GM18870 (cell line): Measurements from ENCODE around the gene NAV2.

Experiments used
- ATAC-seq: cut with Tn5 transposase; IDR thresholded peaks from one replicate; pipeline ENCODE4 v1.9.1; 2021; ENCODE audit warnings: moderate library complexity; ENCODE audit not compliant: unreplicated experiment

NAV2 gene

DNA sequence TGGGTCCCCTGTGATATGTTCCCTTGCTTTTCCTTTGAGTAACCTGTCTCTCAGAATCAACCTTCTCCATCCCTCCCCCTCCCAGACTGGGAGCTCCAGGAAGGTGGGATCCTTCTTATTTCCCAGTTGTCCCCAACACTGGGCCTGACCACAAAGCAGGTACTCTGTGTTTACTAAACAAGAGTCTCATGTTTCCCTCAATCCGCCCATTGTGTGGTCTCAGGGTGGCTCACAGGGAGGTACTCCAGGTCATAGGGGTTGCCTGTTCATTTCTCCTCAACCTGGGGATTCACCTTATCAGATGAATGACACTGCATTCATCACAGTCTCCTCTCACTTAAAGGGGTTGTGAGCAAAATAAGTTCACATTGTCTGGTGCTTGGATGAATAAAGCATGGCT lies 26.4 kb upstream of the NAV2 start:
- no peak for ATAC-seq

DNA sequence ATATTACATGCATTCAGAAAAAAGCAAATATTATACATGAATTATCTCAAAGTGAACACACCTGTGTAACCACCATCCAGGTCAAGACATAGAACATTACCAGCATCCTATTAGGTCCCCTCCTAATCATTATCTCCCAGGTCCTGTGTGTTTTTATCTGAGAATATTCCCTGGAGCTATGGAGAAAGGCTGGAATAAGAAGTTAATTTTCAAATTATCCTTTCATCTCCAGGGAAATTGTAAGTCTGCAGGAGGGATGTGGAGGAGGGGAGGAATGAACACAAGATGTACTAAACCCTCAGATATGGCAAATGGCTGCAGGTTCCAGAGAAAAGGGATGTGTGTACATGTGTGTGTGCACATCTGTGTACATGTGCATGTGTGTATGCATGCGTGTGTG lies 25.2 kb upstream of the NAV2 start:
- no peak for ATAC-seq

DNA sequence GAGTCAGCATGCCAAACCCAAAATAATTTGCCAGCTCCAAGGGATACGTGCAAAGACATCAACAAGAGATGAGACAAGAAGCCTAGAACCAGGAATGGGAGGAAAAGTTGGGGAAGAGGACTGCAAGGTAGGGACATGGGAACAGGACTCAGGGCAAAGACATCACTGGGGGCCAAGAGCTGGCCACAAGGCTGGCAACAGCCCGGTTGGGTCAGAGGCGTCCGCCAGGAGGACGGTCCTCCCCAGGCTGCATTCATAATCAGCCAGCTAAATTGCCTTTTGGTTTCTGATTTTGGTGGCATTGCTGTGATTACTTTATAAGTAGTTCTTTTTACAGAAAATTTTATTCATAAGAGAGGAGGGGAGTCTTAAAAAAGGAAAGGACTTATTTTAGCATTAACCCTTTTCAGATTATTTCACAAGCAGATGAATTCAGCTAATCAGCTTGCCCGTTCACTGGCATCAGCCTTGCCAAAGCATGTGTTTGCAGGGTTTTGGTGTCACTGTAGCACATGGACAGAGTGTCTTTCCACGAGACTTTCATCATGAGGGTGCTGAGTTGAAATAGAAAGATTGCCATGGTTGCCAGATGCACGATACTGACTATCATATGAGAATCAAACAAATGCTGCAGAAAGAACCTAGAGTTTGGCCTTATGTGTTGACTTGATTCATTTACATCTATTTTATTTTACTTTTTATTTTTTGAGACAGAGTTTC lies 23.2 kb upstream of the NAV2 start:
- ATAC-seq: no peak

DNA sequence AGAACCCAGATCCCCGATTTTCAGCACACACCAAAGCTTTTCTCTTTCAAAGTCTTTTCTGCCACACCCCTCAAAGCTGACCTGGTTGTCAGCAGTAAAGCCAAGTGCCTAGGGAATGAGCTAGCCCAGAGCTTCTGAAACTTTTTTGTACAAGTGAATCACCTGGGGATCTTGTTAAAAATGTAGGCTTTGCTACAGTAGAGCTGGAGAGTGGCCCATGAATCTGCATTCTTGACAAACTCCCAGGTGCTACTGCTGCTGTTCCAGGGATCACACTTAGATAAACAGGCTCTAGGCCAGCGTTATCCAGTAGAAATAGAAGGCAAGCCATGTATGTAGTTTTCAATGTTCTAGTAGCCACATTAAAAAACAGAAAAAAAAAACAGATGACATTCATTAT lies 21.8 kb upstream of the NAV2 start:
- ATAC-seq: no peak

DNA sequence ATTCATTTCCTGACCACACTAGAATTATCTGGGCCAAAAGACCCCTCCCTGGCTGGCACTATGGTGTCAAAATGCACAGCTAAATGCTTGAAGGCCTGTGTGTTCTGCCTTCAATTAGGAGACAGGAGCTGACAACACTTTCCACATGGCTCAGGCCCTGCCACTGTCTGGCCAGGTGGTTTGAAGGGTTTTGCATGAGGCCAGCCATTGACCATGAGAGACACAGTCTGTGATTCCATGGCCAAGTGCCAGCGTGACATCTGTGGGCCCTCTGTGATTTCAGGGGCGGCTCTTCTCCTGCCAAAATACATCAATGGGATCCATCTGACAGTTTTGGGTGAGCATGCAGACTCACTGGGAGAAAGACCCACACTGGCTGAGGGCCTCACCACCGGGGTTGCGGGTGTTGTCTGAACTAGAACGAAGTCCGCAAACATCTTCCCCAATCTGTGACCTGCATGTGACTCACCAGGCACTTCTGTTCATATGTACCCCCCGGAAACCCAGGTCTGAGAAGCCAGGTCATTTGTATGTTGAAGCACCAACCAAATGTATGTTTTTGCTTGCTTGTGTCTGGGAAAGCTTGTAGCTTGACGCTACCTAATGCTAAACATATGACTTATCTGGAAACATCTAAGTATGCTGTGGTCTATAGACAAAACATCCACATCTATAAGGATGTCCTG lies 20.7 kb upstream of the NAV2 start:
- no peak for ATAC-seq

DNA sequence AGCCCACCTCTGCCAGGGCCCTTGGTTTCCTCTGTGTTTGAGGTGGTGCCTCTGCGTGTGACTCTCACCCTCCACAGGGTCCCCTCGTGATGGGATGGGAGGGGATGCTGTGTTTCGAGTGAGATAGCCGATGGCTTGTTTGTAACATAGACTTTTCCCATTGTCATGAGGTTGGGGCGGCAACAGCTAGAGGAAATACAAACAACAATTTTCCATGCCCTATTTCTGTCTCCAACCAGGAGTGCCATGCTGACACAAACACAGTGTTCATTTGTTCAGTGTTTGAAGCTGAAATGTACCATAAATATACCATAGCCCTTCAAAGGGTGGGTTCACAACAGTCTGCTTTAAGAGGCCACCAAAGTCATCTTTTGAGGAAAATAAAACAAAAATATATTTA lies 19.5 kb upstream of the NAV2 start:
- no peak for ATAC-seq

DNA sequence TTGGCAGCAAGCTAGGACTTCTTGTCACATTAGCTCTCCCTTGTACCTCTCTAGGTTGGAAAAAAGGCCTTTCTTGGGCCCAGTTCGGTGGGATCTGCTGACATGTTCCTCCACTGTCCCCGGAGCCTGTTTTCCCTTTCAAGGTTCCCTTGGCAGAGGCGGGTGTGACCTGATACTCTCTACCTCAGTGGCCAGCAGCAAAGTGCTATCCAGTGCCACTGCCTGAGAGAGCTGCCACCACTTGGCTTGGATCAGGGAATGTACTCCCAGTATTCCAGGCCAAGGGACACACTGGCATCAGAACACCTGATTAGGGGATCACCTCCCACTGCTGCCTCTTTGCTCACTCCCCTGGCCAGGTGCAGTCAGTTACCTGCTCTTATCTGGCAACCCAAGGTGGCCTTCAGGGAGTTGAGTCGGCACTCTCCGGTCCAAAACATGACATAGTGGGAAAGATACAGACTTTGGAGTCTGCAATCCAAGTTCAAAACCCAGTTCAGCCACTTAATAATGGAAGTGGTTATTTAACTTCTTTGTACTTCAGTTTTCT lies 17.8 kb upstream of the NAV2 start:
- no peak for ATAC-seq

DNA sequence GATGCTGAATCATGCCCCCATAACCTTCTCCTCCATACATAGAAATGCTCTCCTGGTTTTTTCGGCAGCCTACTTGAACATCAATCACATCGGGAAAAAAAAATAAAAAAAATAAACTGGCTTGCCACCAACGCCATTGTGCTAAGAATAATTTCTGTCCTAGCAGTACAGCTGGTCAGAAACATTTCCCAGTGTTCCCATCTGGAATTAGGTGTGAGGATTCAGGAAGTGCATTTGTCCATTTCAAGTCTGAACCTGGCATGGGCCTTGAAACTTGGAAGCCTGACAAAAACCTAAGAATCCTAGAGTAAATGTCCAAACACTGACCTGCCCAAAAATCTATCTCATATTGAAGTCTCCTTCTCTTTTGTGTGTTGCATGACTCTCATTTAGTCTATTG lies 16.6 kb upstream of the NAV2 start:
- ATAC-seq: no peak

DNA sequence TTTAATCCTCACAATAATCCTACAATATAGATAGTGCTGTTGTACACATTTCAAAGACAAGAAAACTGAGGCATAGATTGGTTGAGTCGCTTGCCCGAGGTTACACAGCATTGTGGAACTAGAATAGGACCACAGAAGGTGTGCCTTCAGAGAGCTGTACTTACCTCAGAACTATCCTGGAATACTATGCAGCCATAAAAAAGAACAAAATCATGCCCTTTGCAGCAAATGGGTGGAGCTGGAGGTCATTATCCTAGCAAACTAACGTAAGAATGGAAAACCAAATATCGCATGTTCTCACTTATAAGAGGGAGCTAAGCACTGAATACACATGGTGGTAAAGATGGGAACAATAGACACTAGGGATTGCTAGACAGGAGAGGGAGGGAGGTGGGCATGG lies 15.7 kb upstream of the NAV2 start:
- no peak for ATAC-seq

DNA sequence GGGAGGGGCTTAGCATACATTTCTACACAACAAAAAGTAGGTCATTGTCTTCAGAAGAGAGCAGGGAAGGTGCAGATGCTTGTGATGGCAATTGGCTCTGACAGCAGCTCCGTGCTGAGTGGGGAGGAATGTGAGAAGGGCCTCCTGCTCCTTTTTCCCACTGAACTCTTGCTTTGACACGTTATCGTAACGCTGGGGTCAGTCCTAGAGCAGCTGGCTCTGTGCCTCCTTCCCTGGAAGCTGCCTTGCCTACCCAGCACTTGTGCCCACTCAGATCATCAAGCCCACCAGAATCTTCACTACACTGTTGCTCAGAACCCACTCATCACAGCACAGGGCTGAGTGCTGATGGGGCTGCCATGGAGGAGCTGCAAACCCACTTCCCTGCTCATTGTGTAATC lies 14.9 kb upstream of the NAV2 start:
- ATAC-seq: no peak

DNA sequence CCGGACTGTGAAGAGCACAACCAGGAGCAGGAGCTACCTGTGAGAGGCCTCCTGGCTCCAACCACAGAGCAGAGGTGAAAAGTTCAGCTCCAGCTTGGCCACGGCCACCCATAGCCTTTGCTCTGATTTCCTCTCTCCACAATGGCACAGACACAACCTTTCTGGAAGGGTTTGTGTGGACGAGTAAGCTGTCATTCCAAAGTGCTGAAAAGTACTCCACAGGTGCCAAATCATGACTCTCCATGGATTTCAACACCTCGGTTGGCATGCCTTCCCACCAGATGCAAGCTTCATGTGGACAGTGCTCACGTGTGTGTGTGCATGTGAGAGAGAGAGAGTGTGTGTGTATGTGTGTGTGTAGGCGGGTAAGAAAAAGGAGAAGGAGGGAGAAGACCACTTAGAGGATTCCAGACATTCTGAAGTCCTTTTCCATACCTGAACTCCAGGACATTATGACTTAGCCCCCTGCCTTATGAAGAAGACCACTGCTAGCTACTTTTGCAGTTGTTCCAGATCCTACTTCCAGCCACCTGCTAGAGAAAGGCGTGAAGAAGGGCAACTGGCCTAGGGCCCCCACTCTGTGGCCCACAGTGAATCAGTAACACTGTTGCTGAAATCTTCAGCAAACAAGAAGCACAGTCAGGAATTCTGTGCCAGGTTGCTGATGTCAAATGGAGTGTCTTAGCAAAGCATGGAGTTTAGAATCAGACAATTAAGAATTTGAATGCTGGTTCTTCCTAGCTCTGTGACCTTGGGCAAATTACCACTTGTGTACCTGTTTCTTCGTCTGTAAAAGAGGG lies 13.9 kb upstream of the NAV2 start:
- ATAC-seq: no peak

DNA sequence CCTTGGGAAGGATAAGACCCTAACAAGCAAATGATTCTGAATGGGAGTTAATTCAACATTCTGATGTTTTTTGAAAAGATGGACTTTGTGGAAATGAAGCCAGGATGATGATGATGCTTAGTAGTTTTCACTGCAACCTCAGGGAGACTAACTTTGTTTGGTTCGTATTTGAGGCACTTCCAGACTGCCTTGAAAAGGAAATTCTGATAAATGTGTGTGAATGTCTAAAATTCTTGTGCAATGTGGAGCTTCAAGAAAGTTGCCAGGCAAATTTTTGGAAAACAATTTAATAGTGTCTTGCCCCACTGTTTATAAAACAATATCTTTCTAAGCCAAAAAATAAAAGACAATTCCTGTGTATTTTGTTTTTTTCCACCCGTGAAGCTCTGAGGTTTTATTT lies 11.2 kb upstream of the NAV2 start:
- ATAC-seq: no peak

DNA sequence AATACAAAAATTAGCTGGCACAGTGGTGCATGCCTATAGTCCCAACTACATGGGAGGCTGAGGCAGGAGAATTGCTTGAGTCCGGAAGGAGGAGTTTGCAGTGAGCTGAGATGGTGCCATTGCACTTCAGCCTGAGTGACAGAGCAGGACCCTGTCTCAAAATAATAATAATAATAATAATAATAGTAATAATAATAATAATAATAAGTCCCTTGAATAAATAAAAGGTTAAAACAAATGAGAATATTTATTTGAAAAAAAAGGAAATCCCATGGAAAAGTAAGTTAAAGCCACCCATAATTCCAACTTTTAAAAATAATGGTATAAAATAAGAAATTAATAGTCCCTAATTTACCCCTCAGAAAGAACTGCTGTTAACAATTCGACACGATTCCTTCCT lies 10.0 kb upstream of the NAV2 start:
- ATAC-seq: no peak

DNA sequence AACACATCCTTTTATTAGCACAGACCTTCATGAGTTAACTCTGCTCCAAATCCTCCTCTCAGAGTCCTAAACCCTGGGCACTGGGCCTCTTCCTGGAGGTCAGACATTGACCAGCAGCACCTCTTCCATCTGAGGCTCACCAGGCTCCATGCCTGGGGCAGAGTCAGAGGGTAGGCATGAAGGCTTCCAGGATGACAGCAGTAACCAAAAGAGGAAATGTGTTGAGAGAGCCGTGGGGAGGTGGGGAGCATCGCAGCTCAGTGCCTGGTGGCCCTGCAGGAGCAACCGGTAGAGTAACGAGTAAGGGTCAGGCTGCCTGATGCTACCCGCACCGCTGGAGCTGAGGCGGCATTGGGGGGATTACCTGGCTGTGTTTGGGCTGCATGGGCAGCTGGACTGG lies 9.4 kb upstream of the NAV2 start:
- no peak for ATAC-seq

DNA sequence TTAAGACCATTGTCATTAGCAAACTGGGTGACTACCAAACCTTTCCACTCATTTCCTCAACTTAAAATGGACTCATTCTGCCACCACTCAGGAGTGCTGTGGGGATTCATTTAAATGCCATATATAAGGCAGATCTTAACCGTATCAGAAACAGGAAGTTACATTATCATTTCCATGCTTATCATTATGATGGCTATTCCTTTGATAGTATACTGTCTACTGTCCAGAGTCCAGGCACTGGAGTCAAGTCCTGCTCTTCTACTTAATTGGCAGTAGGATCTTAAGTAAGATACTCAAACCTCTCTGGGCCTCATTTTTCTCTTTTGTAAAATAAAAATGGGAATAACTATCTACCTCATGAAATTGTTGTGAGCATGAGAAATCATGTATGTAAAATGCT lies 8.4 kb upstream of the NAV2 start:
- ATAC-seq: no peak

DNA sequence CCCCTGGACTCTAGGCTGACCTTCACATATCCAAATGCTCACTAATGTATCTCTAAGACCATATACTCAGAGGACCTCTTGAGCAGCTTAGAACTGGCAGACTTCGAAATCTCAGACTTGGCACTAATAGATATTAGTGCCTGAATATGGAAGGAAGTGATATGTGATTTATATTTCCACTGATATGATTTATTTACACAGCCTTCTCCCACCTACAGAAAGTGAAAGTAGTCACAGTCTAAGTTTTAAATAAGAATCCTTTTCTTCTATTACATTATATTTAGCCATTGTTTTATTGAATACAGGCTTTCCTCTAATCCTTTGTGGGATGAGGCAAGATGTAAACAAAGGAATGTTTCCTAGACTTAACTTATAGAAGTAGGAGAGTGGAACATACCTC lies 6.7 kb upstream of the NAV2 start:
- no peak for ATAC-seq

DNA sequence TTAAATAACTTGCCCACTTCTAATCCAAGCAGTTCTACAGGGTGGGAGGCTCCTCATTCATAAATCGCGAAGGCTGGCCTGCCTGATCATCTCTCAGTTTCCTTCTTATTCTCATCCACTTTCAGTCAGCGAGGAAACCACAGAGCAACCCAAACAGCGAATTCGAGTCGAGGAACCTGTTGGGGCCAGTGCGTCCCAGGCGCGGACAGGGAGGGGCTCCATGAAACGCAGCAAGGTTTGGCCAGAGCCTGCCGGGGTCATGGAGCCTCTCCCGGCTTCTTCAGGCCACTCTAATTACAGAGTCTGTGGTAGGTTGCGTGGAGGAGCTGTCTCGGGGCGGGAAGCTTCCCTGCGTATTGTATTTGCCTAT lies 741 bp upstream of the NAV2 start:
- no peak for ATAC-seq

DNA sequence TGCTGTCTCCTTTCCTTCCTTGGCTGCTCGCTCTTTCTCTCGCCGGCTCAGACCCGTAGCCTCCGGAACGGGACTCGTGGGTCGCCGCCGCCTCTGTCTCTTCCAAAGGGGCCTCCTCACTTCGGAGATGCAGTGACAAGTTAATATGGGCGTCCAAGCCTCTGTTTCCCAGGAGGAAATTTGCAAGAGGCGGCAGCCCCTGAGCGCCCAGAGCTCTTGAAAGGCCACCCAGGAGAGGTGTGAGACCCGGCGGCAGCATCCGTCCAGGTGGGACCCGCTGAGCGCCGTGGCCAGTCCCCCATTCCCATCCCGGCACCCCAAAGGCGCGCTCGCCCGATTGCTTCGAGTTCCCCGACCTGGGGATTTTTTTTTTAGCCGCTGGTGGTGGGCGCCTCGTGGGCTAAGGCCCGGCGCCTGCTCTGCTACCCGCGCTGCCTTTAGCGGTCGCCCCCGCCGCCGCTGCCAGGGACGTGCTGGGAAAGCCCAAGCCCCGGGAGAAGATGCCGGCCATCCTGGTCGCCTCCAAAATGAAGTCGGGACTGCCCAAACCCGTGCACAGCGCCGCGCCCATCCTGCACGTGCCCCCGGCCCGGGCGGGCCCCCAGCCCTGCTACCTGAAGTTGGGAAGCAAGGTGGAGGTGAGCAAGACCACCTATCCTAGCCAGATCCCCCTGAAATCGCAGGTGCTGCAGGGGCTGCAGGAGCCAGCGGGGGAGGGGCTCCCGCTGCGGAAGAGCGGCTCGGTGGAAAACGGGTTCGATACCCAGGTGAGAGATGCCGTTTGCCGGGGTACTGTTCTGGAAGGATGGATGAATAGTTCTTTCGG lies 772 bp downstream of the NAV2 start:
- peak; percentile 6 for ATAC-seq

DNA sequence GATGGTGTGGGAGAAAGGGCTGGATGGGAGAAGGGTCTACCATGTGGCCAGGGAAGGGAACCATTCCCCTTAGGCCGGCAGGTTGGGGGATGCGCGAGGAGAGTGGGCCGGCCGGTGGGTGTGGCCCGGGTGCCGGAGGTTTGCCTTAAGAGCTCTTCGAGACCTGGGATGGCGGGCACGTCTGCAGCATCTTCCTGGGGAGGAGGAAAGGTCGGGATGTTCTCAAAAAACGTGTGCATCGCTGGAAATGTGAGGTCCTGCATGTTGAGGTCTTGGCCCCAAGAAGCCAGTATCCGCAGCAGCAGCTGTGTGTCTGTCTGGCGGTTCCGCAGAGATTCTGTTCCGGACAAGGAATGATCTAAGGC lies 1.4 kb downstream of the NAV2 start:
- ATAC-seq: no peak

DNA sequence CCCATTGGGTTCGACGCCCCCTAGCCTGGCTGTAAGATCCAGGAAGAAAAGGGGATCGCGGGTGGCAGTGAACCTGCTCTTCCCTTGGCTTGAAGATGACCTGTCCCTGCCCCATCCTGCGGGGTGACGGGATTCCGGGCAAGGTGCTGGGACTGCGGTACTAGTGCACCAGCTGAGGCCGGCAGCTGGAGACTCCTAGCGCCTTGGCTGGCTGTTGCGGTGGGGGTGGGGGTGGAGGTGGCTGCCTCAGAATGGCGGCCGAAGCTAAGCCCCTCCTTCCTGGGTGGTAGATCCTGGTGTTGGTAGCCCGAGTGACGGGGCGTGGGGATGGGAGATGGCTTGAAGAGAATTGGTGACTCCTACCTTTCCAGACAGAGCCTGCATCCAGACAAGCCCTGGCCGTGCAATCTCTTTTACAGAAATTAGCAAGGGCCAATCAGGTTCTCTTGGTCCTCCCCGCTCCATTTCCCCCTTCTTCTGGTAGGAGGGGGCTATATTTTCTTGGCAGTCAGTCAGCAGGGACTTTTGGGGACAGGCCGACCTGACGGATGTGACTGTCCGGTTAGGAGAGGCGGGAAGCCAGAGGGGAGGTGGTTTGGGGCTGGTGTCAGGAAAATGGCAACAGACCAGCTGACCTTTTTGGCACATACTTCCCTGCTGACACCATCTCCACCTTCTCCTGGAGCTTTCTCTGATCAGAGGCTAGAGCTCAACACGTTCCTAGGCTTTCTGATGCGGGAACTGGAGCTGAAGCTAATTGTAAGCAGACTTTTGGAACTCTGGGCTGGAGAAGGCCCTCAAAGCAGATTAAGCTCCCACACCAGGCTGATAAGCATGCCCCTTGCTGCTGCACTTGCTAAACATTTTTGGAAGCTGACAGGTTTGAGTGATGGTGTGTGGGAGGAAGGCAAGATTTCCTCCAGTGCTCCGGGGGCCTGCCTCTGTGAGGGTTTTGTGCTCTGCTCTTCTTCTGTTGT lies 2.0 kb downstream of the NAV2 start:
- no peak for ATAC-seq
